Measurements from ENCODE around the gene CPNE2. TPM values are rescaled to one million over a fixed set of nuclear protein-coding genes. Genes with fewer than 3 reads are reported as not detected.

Gene CPNE2
- total and polyA plus RNA-seq, 10 of the 15 experiments (the other 5 are each of a cell fraction or from before 2014, with no cell fraction given), result 3.1 to 22.1 (median 9.9) TPM

DNA sequence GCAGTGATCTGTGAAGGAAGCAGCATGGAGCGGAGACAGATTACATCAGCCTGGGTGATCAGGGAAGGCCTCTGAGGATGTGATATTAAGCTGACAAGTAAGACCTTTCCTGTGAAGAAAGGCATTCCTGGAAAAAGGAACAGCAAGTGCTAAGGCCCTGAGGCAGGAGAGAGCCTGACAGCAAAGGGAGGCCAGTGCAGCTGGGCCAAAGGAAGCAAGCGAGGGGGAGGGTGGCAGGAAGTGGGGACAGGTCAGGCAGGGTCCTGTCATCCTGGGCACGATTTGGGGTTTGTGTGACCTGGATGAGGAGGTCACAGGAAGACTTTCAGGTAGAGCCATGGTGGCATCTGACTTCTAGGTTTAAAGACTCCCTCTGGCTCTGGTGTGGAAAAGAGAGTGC lies 12.3 kb downstream of the CPNE2 start (continued):
- TF ChIP-seq POU2F2 (IDR thresholded peaks at IDR 0.05; ENCODE audit: borderline replicate concordance, low read depth, low read length) (no peak), ZSCAN29 (IDR thresholded peaks at IDR 0.05) (no peak), POLR2A (IDR thresholded peaks at IDR 0.05; ENCODE audit: low read depth, low read length) (no peak)
- TF ChIP-seq, protein P1, sequence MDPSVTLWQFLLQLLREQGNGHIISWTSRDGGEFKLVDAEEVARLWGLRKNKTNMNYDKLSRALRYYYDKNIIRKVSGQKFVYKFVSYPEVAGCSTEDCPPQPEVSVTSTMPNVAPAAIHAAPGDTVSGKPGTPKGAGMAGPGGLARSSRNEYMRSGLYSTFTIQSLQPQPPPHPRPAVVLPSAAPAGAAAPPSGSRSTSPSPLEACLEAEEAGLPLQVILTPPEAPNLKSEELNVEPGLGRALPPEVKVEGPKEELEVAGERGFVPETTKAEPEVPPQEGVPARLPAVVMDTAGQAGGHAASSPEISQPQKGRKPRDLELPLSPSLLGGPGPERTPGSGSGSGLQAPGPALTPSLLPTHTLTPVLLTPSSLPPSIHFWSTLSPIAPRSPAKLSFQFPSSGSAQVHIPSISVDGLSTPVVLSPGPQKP (IDR thresholded peaks at IDR 0.05; ENCODE audit: low read depth, low read length), result no peak

DNA sequence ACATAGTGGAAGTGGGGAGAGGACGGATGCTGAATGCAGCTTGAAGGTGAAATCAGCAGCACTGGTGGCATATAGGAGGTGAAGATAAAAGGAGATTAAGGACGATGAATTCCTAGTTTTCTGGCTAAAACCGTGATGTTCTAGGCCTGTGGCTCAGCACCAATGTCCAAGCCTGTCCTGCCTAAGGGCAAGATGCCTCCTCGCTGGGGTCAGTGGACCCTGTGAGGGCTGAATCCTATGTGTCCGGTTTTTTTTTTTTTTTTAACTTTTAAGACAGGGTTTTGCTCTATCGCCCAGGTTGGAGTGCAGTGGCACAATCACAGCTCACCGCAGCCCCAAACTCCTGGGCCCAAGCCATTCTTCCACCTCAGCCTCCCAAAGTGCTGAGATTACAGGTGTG lies 12.8 kb downstream of the CPNE2 start:
- no peaks in the 10 kb centered on the region for H3K36me3 ChIP-seq (ENCODE audit: control insufficient read depth in 2 of 2, insufficient read depth in 2 of 2, low read length in 1 of 2)
- in situ Hi-C loops (cut with MboI) (no loop called here), intact Hi-C loops (cut with micrococcal nuclease; ENCODE audit: unreplicated experiment) (no loop called here)
- WGBS (ENCODE audit: insufficient coverage, insufficient replicate concordance, low lambda C conversion rate, missing lambda C conversion rate), result 63% methylated on average over 6 of the region's 7 CpGs
- TF ChIP-seq SMARCA5 (IDR thresholded peaks at IDR 0.05) (no peak), HCFC1 (IDR thresholded peaks at IDR 0.05; ENCODE audit: low read length) (no peak), NFIC (IDR thresholded peaks at IDR 0.05; ENCODE audit: low read depth, low read length) (no peak), GABPA (IDR thresholded peaks at IDR 0.05; ENCODE audit: low read depth) (no peak), NR2C1 (IDR thresholded peaks at IDR 0.05) (no peak), PAX8 (IDR thresholded peaks at IDR 0.05) (no peak), YY1 (IDR thresholded peaks at IDR 0.05; ENCODE audit: low read depth, low read length) (no peak), ETV6 (conservative IDR thresholded peaks at IDR 0.05 in 1 of 2, IDR thresholded peaks at IDR 0.05 in 1 of 2; ENCODE audit: borderline replicate concordance in 1 of 2, low read depth in 1 of 2) (no peak), ZSCAN29 (IDR thresholded peaks at IDR 0.05) (no peak), MYC (IDR thresholded peaks at IDR 0.05; ENCODE audit: insufficient read depth, insufficient read length, insufficient replicate concordance, low read length, severe bottlenecking) (no peak), ESRRA (IDR thresholded peaks at IDR 0.05; ENCODE audit: low read length) (no peak), ATF7 (IDR thresholded peaks at IDR 0.05; ENCODE audit: low read depth) (no peak), MTA3 (IDR thresholded peaks at IDR 0.05; ENCODE audit: borderline replicate concordance, low read length) (no peak), RUNX3 (IDR thresholded peaks at IDR 0.05; ENCODE audit: low read length) (no peak)
- TF ChIP-seq, protein P2, sequence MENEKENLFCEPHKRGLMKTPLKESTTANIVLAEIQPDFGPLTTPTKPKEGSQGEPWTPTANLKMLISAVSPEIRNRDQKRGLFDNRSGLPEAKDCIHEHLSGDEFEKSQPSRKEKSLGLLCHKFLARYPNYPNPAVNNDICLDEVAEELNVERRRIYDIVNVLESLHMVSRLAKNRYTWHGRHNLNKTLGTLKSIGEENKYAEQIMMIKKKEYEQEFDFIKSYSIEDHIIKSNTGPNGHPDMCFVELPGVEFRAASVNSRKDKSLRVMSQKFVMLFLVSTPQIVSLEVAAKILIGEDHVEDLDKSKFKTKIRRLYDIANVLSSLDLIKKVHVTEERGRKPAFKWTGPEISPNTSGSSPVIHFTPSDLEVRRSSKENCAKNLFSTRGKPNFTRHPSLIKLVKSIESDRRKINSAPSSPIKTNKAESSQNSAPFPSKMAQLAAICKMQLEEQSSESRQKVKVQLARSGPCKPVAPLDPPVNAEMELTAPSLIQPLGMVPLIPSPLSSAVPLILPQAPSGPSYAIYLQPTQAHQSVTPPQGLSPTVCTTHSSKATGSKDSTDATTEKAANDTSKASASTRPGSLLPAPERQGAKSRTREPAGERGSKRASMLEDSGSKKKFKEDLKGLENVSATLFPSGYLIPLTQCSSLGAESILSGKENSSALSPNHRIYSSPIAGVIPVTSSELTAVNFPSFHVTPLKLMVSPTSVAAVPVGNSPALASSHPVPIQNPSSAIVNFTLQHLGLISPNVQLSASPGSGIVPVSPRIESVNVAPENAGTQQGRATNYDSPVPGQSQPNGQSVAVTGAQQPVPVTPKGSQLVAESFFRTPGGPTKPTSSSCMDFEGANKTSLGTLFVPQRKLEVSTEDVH (IDR thresholded peaks at IDR 0.05; ENCODE audit: low read depth, partially characterized antibody), result no peak
- TF ChIP-seq, protein P3, sequence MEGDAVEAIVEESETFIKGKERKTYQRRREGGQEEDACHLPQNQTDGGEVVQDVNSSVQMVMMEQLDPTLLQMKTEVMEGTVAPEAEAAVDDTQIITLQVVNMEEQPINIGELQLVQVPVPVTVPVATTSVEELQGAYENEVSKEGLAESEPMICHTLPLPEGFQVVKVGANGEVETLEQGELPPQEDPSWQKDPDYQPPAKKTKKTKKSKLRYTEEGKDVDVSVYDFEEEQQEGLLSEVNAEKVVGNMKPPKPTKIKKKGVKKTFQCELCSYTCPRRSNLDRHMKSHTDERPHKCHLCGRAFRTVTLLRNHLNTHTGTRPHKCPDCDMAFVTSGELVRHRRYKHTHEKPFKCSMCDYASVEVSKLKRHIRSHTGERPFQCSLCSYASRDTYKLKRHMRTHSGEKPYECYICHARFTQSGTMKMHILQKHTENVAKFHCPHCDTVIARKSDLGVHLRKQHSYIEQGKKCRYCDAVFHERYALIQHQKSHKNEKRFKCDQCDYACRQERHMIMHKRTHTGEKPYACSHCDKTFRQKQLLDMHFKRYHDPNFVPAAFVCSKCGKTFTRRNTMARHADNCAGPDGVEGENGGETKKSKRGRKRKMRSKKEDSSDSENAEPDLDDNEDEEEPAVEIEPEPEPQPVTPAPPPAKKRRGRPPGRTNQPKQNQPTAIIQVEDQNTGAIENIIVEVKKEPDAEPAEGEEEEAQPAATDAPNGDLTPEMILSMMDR (IDR thresholded peaks at IDR 0.05 in 2 of 3, conservative IDR thresholded peaks at IDR 0.05 in 1 of 3; ENCODE audit: control insufficient read depth in 2 of 3, extremely low read depth in 1 of 3, insufficient read depth in 1 of 3, low read depth in 3 of 3, low read length in 3 of 3), result no peak
- ChIA-PET SMC1A (ENCODE audit: uncharacterized antibody, unreplicated experiment) (interaction anchor here (1.1 kb wide), 1 partner anchor 10 kb away, joined by 3 read pairs; no protein-coding TSS in a partner anchor), POLR2A (interaction anchor here (0.6 to 1.1 kb wide), 2 partner anchors 43 to 82 kb away, joined by 3 read pairs; no protein-coding TSS in a partner anchor), CTCF (interaction anchor here (0.9 to 2.7 kb wide), 2 partner anchors 12 to 62 kb away, joined by 3 to 15 read pairs; partner anchors contain the start of gene CPNE2), RAD21 (ENCODE audit: unreplicated experiment) (no interaction called here)
- peaks cover 12% of the 10 kb centered on the region for H3K4me1 ChIP-seq (ENCODE audit: control insufficient read depth, insufficient read depth, low read length)
- no peak overlapping the region for H3K4me3 ChIP-seq
- H2AFZ ChIP-seq (ENCODE audit: control insufficient read depth, low read depth, low read length), result no peak overlapping the region
- H3K9me3 ChIP-seq (replicated peaks; ENCODE audit: control insufficient read depth, insufficient read depth, low read length), result no peaks in the 10 kb centered on the region
- ATAC-seq, result no peak
- H4K20me1 ChIP-seq (ENCODE audit: control insufficient read depth, insufficient read depth), result no peaks in the 10 kb centered on the region
- no peak overlapping the region for H3K9ac ChIP-seq (ENCODE audit: control insufficient read depth, insufficient read depth, low read length)
- H3K27me3 ChIP-seq (replicated peaks in 1 of 2; ENCODE audit: control insufficient read depth in 2 of 2, insufficient read depth in 2 of 2, low read length in 1 of 2), result no peaks in the 10 kb centered on the region
- no TSS peak for BruUV-seq (replicated peaks)
- no peak for FAIRE-seq
- H3K27ac ChIP-seq (ENCODE audit: control insufficient read depth, insufficient read depth), result no peak overlapping the region
- no peak overlapping the region for H3K4me2 ChIP-seq (ENCODE audit: control insufficient read depth, insufficient read depth)
- no peak for DNase-seq (ENCODE audit: low read depth, low spot score)
- H3K79me2 ChIP-seq (ENCODE audit: control insufficient read depth, insufficient read depth, low read length), result no peaks in the 10 kb centered on the region
